PC-9 (cell line): ENCODE results near the gene GTF3C2. TPM values are rescaled to one million over a fixed set of nuclear protein-coding genes. Genes with fewer than 3 reads are reported as not detected.

Experiments
- BruUV-seq: library from RNA; stranded (reverse); fragments of 400-500 nt; replicated peaks from 2 replicates; lab custom pipeline; 2021; lab: Mats Ljungman, UMichigan
- CTCF ChIA-PET: fragments of 300-600 bp; sonication (Branson Sonifier 250); formaldehyde crosslinking; loops from one replicate; lab custom pipeline; 2022; ENCODE audit warnings: antibody characterized with exemption; lab: Charles Lee
- POLR2A ChIA-PET: fragments of 300-600 bp; sonication (Branson Sonifier 250); formaldehyde crosslinking; loops from one replicate; lab custom pipeline; 2022; ENCODE audit warnings: antibody characterized with exemption; ENCODE audit not compliant: unreplicated experiment; lab: Charles Lee
- DNase-seq, 2 experiments: peaks; one replicate each; pipeline versions ENCODE4 v3.0.0 to v3.0.0-alpha.2; 2015 to 2022; ENCODE audit warnings: mixed read lengths in 1 of 2
- H2AFZ ChIP-seq: fragments of 200-600 bp; sonication (generic); 2 replicates; pipeline ENCODE4 v1.8.1; 2017; ENCODE audit warnings: antibody characterized with exemption
- H3F3A ChIP-seq: fragments of 200-600 bp; sonication (generic); 2 replicates; pipeline ENCODE4 v1.8.1; 2017; ENCODE audit warnings: antibody characterized with exemption, mild to moderate bottlenecking, low read depth; ENCODE audit not compliant: insufficient read depth
- H3K27ac ChIP-seq: fragments of 200-600 bp; sonication (generic); 2 replicates; pipeline ENCODE4 v1.6.1; 2016; ENCODE audit warnings: mixed run types
- H3K27me3 ChIP-seq: fragments of 200-600 bp; sonication (generic); 2 replicates; pipeline ENCODE4 v1.6.1; 2016; ENCODE audit warnings: low read depth, mixed run types; ENCODE audit not compliant: insufficient read depth
- H3K36me3 ChIP-seq: fragments of 200-600 bp; sonication (generic); 2 replicates; pipeline ENCODE4 v1.6.1; 2016; ENCODE audit warnings: low read depth, mixed run types
- H3K4me1 ChIP-seq: fragments of 200-600 bp; sonication (generic); replicated peaks from 2 replicates; pipeline ENCODE4 v1.6.1; 2016; ENCODE audit warnings: mixed run types; ENCODE audit not compliant: insufficient read depth
- H3K4me2 ChIP-seq: fragments of 200-600 bp; sonication (generic); 2 replicates; pipeline ENCODE4 v1.6.1; 2017; ENCODE audit warnings: mixed run types
- H3K4me3 ChIP-seq: fragments of 200-600 bp; sonication (generic); 2 replicates; pipeline ENCODE4 v1.6.1; 2016; ENCODE audit warnings: mixed run types
- H3K79me2 ChIP-seq: fragments of 200-600 bp; sonication (generic); 2 replicates; pipeline ENCODE4 v1.6.1; 2017; ENCODE audit warnings: low read depth, mixed run types
- H3K9me2 ChIP-seq: fragments of 200-600 bp; sonication (generic); 2 replicates; pipeline ENCODE4 v1.8.1; 2017; ENCODE audit warnings: mild to moderate bottlenecking; ENCODE audit not compliant: insufficient read depth
- H3K9me3 ChIP-seq: fragments of 200-600 bp; sonication (generic); 2 replicates; pipeline ENCODE4 v1.8.1; 2016; ENCODE audit warnings: low read depth; ENCODE audit not compliant: insufficient read depth
- H4K20me1 ChIP-seq: fragments of 200-600 bp; sonication (generic); 2 replicates; pipeline ENCODE4 v1.8.1; 2017; ENCODE audit not compliant: insufficient read depth
- CTCF ChIP-seq: fragments of 200-600 bp; sonication (generic); conservative IDR thresholded peaks from 2 replicates; pipeline ENCODE4 v1.6.1; 2017; ENCODE audit warnings: mixed run types, antibody characterized with exemption, mild to moderate bottlenecking, moderate library complexity
- EZH2 ChIP-seq: fragments of 200-600 bp; sonication (generic); IDR thresholded peaks from 2 replicates; pipeline ENCODE4 v1.8.0; 2017; ENCODE audit warnings: antibody characterized with exemption, low read depth
- intact Hi-C: fragments of 100-400 bp; cut with micrococcal nuclease; formaldehyde crosslinking; loops from one replicate; pipeline ENCODE4 v1.10.0; 2022; ENCODE audit not compliant: unreplicated experiment
- total RNA-seq: library from RNA; stranded (reverse); gene quantifications from 2 replicates; pipeline ENCODE4 v1.2.3, GENCODE V29; 2021

GTF3C2 gene
- total RNA-seq, 1 experiment from 2014 or later, result 69.8 TPM

GRCh38 chr2:27282892-27283291 lies 73.7 kb downstream of the GTF3C2 start:
- TF ChIP-seq CTCF (no peak), EZH2 (no peak)
- Histone ChIP-seq H3K27me3 (no peaks in the 10 kb centered on the region), H3K27ac (peak overlapping the region; percentile 70), H3K4me1 (peaks cover 37% of the 10 kb centered on the region), H2AFZ (peak overlapping the region; percentile 83), H3K4me2 (peak overlapping the region; percentile 71), H3K36me3 (no peaks in the 10 kb centered on the region), H3K4me3 (peak overlapping the region; percentile 29; the same call in 1 of the 2 replicates), H3K9me2 (no peaks in the 10 kb centered on the region), H3K79me2 (no peaks in the 10 kb centered on the region), H4K20me1 (no peaks in the 10 kb centered on the region), H3F3A (peaks cover 30% of the 10 kb centered on the region; the same call in 1 of the 2 replicates), H3K9me3 (no peaks in the 10 kb centered on the region)
- DNase-seq, result peak; percentile 44 to 50
- BruUV-seq, result no TSS peak
- POLR2A ChIA-PET, result interaction anchor here (0.6 to 2.1 kb wide), 3 partner anchors 10 to 372 kb away, joined by 3 to 10 read pairs (median 4); no protein-coding TSS in a partner anchor
- intact Hi-C loops, result loop anchor here (5.0 kb wide), 1 partner anchor 71 kb away; the partner anchor contains the start of genes ATRAID and SLC5A6
- CTCF ChIA-PET, result interaction anchor here (0.6 to 2.9 kb wide), 6 partner anchors 10 to 478 kb away, joined by 3 to 22 read pairs (median 5); partner anchors contain the start of gene KHK

GRCh38 chr2:27281855-27282559 lies 74.6 kb downstream of the GTF3C2 start, which contains the start of gene TRIM54:
TSS of gene TRIM54 (plus strand) at chr2:27282429. CDS start at chr2:27282732, 303 bp downstream.
- Histone ChIP-seq H3K9me3 (no peaks in the 10 kb centered on the region), H3K4me2 (peak within 1 kb of the TSS; percentile 71), H3K27ac (peak within 1 kb of the TSS; percentile 70), H3K4me1 (peaks cover 37% of the 10 kb centered on the region), H3K4me3 (peak within 1 kb of the TSS; percentile 29; the same call in 1 of the 2 replicates), H2AFZ (peak within 1 kb of the TSS; percentile 83), H3K27me3 (no peaks in the 10 kb centered on the region), H4K20me1 (no peaks in the 10 kb centered on the region), H3K79me2 (no peaks in the 10 kb centered on the region), H3K36me3 (no peaks in the 10 kb centered on the region), H3F3A (peaks cover 30% of the 10 kb centered on the region; the same call in 1 of the 2 replicates), H3K9me2 (no peaks in the 10 kb centered on the region)
- intact Hi-C loops, result loop anchor here (2.0 to 5.0 kb wide), 2 partner anchors 70 to 189 kb away; partner anchors contain the start of genes ATRAID and SLC5A6
- no TSS peak for BruUV-seq
- ChIA-PET POLR2A (interaction anchor here (0.6 to 2.1 kb wide), 3 partner anchors 11 to 497 kb away, joined by 3 to 10 read pairs (median 4); no protein-coding TSS in a partner anchor), CTCF (interaction anchor here (1.5 to 2.9 kb wide), 3 partner anchors 11 to 21 kb away, joined by 5 to 22 read pairs (median 6); no protein-coding TSS in a partner anchor)
- TF ChIP-seq EZH2 (no peak), CTCF (no peak)
- peak; percentile 43 to 73 for DNase-seq

DNA sequence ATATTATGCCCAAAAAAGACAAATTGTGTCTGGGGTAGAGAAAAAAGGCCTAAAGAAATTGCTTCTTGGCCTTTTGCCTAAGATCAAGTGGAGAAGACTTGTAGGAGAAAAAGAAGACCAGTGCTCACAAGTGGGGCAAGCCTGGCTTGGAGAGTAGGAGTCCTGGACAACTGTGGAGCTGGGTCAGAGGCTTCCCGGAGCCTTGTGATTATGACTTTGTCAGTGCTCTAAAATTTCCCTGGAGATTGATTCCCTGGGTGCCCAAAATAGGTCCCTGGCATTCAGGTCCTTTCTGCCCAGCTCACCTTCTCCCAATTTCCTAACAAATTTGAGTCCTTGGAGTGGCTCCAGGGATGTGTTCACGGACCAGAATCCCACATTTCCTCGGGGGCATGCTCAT lies 75.1 kb downstream of the GTF3C2 start:
- Histone ChIP-seq H3K27me3 (no peaks in the 10 kb centered on the region), H4K20me1 (no peaks in the 10 kb centered on the region), H3K4me3 (no peak overlapping the region), H2AFZ (no peak overlapping the region), H3F3A (peaks cover 30% of the 10 kb centered on the region; the same call in 1 of the 2 replicates), H3K4me1 (peaks cover 37% of the 10 kb centered on the region), H3K79me2 (no peaks in the 10 kb centered on the region), H3K9me3 (no peaks in the 10 kb centered on the region), H3K9me2 (no peaks in the 10 kb centered on the region), H3K4me2 (peak overlapping the region; percentile 71), H3K27ac (peak overlapping the region; percentile 70), H3K36me3 (no peaks in the 10 kb centered on the region)
- no peak for DNase-seq
- no TSS peak for BruUV-seq
- intact Hi-C loops, result loop anchor here (2.0 to 5.0 kb wide), 2 partner anchors 69 to 189 kb away; partner anchors contain the start of genes ATRAID and SLC5A6
- ChIA-PET POLR2A (interaction anchor here (0.6 kb wide), 1 partner anchor 496 kb away, joined by 3 read pairs; no protein-coding TSS in a partner anchor), CTCF (interaction anchor here (1.7 to 2.9 kb wide), 2 partner anchors 11 to 22 kb away, joined by 6 to 22 read pairs; no protein-coding TSS in a partner anchor)
- TF ChIP-seq CTCF (no peak), EZH2 (no peak)
